Caco-2 (cell line): ENCODE measurements around the gene WDR33. TPM values are rescaled to one million over a fixed set of nuclear protein-coding genes. Genes with fewer than 3 reads are reported as not detected.

ENCODE experiments used
- BruUV-seq: library from RNA; stranded (reverse); fragments of 400-500 nt; replicated peaks from 2 replicates; lab custom pipeline; 2021; lab: Mats Ljungman, UMichigan
- CTCF ChIA-PET: fragments of 300-600 bp; sonication (Branson Sonifier 250); formaldehyde crosslinking; loops from one replicate; lab custom pipeline; 2022; ENCODE audit warnings: antibody characterized with exemption; lab: Charles Lee
- POLR2A ChIA-PET: fragments of 300-600 bp; sonication (Branson Sonifier 250); formaldehyde crosslinking; loops from one replicate; lab custom pipeline; 2022; ENCODE audit warnings: antibody characterized with exemption; lab: Charles Lee
- DNase-seq, 2 experiments: peaks; one replicate each; pipeline versions ENCODE4 v3.0.0 to v3.0.0-alpha.2; 2020 to 2022
- H3K27me3 ChIP-seq: replicated peaks from 2 replicates; pipeline ENCODE4 v1.6.0; 2011; ENCODE audit warnings: low read length; ENCODE audit not compliant: control insufficient read depth, insufficient read depth
- H3K36me3 ChIP-seq: 2 replicates; pipeline ENCODE4 v1.5.1; 2011; ENCODE audit warnings: low read length; ENCODE audit not compliant: control insufficient read depth, insufficient read depth
- H3K4me1 ChIP-seq: fragments of 250-450 bp; sonication (Bioruptor Pico); 2 replicates; pipeline ENCODE4 v1.5.1; 2020; ENCODE audit warnings: mild to moderate bottlenecking
- H3K4me3 ChIP-seq: 2 replicates; pipeline ENCODE4 v1.5.1; 2011; ENCODE audit warnings: low read depth, mild to moderate bottlenecking, control low read depth, low read length
- H3K9me3 ChIP-seq: fragments of 250-450 bp; sonication (Bioruptor Pico); 2 replicates; pipeline ENCODE4 v1.5.1; 2020; ENCODE audit warnings: mild to moderate bottlenecking, moderate library complexity
- H3K27ac Mint-ChIP-seq: one replicate; pipeline ENCODE4 v1.8.0; 2022; ENCODE audit warnings: mixed read lengths; ENCODE audit not compliant: unreplicated experiment
- H3K27me3 Mint-ChIP-seq: one replicate; pipeline ENCODE4 v1.8.0; 2022; ENCODE audit warnings: mixed read lengths; ENCODE audit not compliant: insufficient read depth, unreplicated experiment
- H3K36me3 Mint-ChIP-seq: one replicate; pipeline ENCODE4 v1.8.0; 2022; ENCODE audit warnings: mild to moderate bottlenecking, mixed read lengths; ENCODE audit not compliant: insufficient read depth, unreplicated experiment
- H3K4me1 Mint-ChIP-seq: one replicate; pipeline ENCODE4 v1.8.0; 2022; ENCODE audit warnings: low read depth, mixed read lengths; ENCODE audit not compliant: unreplicated experiment
- H3K4me3 Mint-ChIP-seq: one replicate; pipeline ENCODE4 v1.8.0; 2022; ENCODE audit warnings: mild to moderate bottlenecking, moderate library complexity, mixed read lengths; ENCODE audit not compliant: unreplicated experiment
- H3K9me3 Mint-ChIP-seq: one replicate; pipeline ENCODE4 v1.8.0; 2022; ENCODE audit warnings: mixed read lengths; ENCODE audit not compliant: unreplicated experiment
- CTCF ChIP-seq, 2 experiments: fragments of 200-600 bp in 1 of 2; IDR thresholded peaks; 1 replicate in 1 of 2; 2 replicates in 1 of 2; pipeline versions ENCODE4 v1.5.1 to v1.8.0; 2011 to 2022; ENCODE audit warnings: antibody characterized with exemption in 1 of 2, control low read depth in 1 of 2, inconsistent platforms in 1 of 2, low read depth in 1 of 2, low read length in 1 of 2, mild to moderate bottlenecking in 1 of 2, moderate library complexity in 1 of 2; ENCODE audit not compliant: insufficient read depth in 1 of 2, severe bottlenecking in 1 of 2, unreplicated experiment in 1 of 2
- intact Hi-C: fragments of 100-400 bp; cut with micrococcal nuclease; formaldehyde crosslinking; loops from one replicate; pipeline ENCODE4 v1.10.0; 2022; ENCODE audit not compliant: unreplicated experiment
- total RNA-seq: library from RNA; stranded (reverse); gene quantifications from 2 replicates; pipeline ENCODE4 v1.2.3, GENCODE V29; 2022

Gene WDR33
- total RNA-seq, 1 experiment from 2014 or later, result 77.5 TPM

DNA sequence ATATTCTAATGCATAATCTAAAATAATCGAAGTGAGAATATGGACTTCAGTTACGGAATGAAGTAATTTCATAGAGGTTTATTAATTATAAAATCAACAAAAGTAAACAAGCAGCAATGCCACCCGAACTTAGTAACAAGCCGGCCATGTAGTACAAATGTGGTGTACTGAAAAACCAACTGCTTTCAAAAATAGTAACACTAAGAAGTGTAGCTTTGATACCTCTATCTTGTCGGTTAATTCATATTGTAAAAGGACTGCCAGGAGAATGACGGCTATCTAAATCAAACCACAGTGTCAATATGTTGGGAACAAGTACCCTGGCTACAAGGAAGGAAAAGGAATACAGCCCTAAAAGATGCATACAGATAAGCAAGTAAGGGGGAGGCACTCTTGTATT is 48.5 kb downstream of the WDR33 start:
- no peak overlapping the region for H3K4me3 ChIP-seq
- no peaks in the 10 kb centered on the region for H3K27me3 Mint-ChIP-seq
- intact Hi-C loops, result no loop called here
- no peak for DNase-seq
- H3K36me3 ChIP-seq, result peaks cover 3% of the 10 kb centered on the region; the same call in 1 of the 2 replicates
- BruUV-seq, result no TSS peak
- POLR2A ChIA-PET, result no interaction called here
- no peak for TF ChIP-seq CTCF (IDR thresholded peaks at IDR 0.05; ENCODE audit: insufficient read depth in 1 of 2, low read depth in 1 of 2, low read length in 1 of 2, severe bottlenecking in 1 of 2, unreplicated experiment in 1 of 2)
- no peaks in the 10 kb centered on the region for H3K4me1 ChIP-seq
- no peaks in the 10 kb centered on the region for H3K9me3 Mint-ChIP-seq
- peaks cover 87% of the 10 kb centered on the region for H3K36me3 Mint-ChIP-seq
- no peaks in the 10 kb centered on the region for H3K9me3 ChIP-seq
- H3K4me3 Mint-ChIP-seq, result no peak overlapping the region
- H3K4me1 Mint-ChIP-seq, result no peaks in the 10 kb centered on the region
- no peak overlapping the region for H3K27ac Mint-ChIP-seq
- CTCF ChIA-PET, result no interaction called here
- no peaks in the 10 kb centered on the region for H3K27me3 ChIP-seq

- Histone ChIP-seq H3K36me3 (peaks cover 3% of the 10 kb centered on the region; the same call in 1 of the 2 replicates), H3K4me1 (no peaks in the 10 kb centered on the region), H3K9me3 (no peaks in the 10 kb centered on the region), H3K4me3 (no peak overlapping the region), H3K27me3 (no peaks in the 10 kb centered on the region)
- intact Hi-C loops, result no loop called here
- POLR2A ChIA-PET, result no interaction called here
- H3K4me1 Mint-ChIP-seq, result no peaks in the 10 kb centered on the region
- no peaks in the 10 kb centered on the region for H3K27me3 Mint-ChIP-seq
- H3K27ac Mint-ChIP-seq, result no peak overlapping the region
- no peak for TF ChIP-seq CTCF (IDR thresholded peaks at IDR 0.05; ENCODE audit: insufficient read depth in 1 of 2, low read depth in 1 of 2, low read length in 1 of 2, severe bottlenecking in 1 of 2, unreplicated experiment in 1 of 2)
- no peak overlapping the region for H3K4me3 Mint-ChIP-seq
- no TSS peak for BruUV-seq
- CTCF ChIA-PET, result no interaction called here
- DNase-seq, result no peak
- no peaks in the 10 kb centered on the region for H3K9me3 Mint-ChIP-seq
- H3K36me3 Mint-ChIP-seq, result peaks cover 78% of the 10 kb centered on the region
Observed at GRCh38 chr2:127759931-127760330, 51.0 kb downstream of the WDR33 start.

DNA sequence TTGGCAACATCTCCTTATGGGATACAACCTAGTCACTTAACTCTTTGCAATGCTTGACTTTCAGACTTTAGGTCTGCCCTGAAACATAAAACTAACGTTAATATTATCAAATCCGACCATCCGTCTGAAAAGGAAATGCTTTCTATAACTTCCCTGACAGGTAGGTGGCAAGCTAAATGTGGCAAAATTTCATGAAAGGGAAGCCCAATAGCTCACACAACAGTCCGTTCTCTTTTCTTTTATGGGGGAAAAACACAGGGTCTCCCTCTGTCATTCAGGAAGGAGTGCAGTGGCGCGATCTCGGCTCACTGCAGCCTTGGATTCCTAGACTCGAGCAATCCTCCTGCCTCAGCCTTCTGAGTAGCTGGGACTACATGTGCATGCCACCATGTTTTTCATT is 56.8 kb downstream of the WDR33 start:
- no peak for TF ChIP-seq CTCF (IDR thresholded peaks at IDR 0.05; ENCODE audit: insufficient read depth in 1 of 2, low read depth in 1 of 2, low read length in 1 of 2, severe bottlenecking in 1 of 2, unreplicated experiment in 1 of 2)
- H3K4me1 ChIP-seq, result no peaks in the 10 kb centered on the region
- H3K9me3 Mint-ChIP-seq, result no peaks in the 10 kb centered on the region
- no peaks in the 10 kb centered on the region for H3K27me3 Mint-ChIP-seq
- peaks cover 37% of the 10 kb centered on the region for H3K36me3 Mint-ChIP-seq
- intact Hi-C loops, result no loop called here
- H3K4me3 Mint-ChIP-seq, result no peak overlapping the region
- H3K27ac Mint-ChIP-seq, result no peak overlapping the region
- ChIA-PET POLR2A (no interaction called here), CTCF (no interaction called here)
- no TSS peak for BruUV-seq
- no peak for DNase-seq
- H3K4me1 Mint-ChIP-seq, result no peaks in the 10 kb centered on the region
- H3K27me3 ChIP-seq, result no peaks in the 10 kb centered on the region
- H3K4me3 ChIP-seq, result no peak overlapping the region
- no peaks in the 10 kb centered on the region for H3K9me3 ChIP-seq
- H3K36me3 ChIP-seq, result no peaks in the 10 kb centered on the region
